ENCODE measurements around the gene THAP12. TPM values are rescaled to one million over a fixed set of nuclear protein-coding genes. Genes with fewer than 3 reads are reported as not detected.
"Not testable (repeated sequence)": the region's sequence is repeated elsewhere in the genome, so short reads cannot be mapped to it uniquely, and the experiment has no call there.

THAP12 gene
- total and polyA plus RNA-seq, 10 of the 15 experiments (the other 5 are each of a cell fraction or from before 2014, with no cell fraction given), result 12.6 to 45.6 (median 22.3) TPM

DNA sequence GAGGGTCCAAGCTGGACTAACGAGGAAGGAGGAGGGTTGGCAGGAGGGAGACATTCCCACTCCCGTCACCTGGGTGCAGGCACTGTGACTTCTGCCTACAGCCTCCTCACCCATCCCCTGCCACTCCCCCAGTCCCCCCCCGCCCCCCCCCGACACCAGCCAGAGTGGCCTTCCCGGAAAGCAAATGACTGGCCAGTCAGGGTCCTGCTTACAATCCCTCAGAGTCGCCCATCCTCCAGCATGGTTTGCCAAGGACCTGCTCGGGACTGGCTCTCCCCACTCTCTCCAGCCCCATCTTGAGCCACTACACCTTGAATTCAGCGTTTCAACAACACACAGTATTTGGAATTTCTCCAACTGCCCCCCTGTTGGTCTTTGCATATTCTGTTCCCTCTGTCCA, 59.6 kb downstream of the THAP12 start (continued):
- TF ChIP-seq, protein P1, sequence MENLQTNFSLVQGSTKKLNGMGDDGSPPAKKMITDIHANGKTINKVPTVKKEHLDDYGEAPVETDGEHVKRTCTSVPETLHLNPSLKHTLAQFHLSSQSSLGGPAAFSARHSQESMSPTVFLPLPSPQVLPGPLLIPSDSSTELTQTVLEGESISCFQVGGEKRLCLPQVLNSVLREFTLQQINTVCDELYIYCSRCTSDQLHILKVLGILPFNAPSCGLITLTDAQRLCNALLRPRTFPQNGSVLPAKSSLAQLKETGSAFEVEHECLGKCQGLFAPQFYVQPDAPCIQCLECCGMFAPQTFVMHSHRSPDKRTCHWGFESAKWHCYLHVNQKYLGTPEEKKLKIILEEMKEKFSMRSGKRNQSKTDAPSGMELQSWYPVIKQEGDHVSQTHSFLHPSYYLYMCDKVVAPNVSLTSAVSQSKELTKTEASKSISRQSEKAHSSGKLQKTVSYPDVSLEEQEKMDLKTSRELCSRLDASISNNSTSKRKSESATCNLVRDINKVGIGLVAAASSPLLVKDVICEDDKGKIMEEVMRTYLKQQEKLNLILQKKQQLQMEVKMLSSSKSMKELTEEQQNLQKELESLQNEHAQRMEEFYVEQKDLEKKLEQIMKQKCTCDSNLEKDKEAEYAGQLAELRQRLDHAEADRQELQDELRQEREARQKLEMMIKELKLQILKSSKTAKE (IDR thresholded peaks at IDR 0.05; ENCODE audit: low read depth, poor library complexity, severe bottlenecking), result no peak
- TF ChIP-seq STAT3 (IDR thresholded peaks at IDR 0.05; ENCODE audit: low read depth, low read length) (no peak), YBX1 (IDR thresholded peaks at IDR 0.05) (no peak), POLR2A (IDR thresholded peaks at IDR 0.05; ENCODE audit: low read depth, low read length) (no peak)

DNA sequence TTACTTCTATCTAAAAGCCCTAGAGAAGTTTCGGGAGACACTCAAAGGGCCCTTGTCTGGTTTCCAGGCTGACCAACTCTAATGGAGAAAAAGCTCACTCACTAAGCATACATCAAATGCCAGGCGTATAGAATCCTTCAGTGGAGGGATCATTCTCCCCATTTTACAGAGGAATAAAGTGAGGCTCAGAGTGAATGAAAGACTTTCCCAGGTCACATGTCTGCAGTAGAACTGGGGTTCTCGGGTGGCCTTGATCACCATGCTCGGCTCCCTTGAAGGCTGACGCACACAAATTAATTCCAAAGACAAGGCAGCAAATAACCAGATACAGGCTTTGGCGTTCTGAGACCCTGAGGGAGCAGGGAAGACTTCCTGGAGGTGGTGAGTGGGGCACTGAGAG, 60.0 kb downstream of the THAP12 start:
- Histone ChIP-seq H3K4me2 (ENCODE audit: control insufficient read depth, insufficient read depth) (no peak overlapping the region), H3K4me3 (no peak overlapping the region), H3K9me3 (replicated peaks; ENCODE audit: control insufficient read depth, insufficient read depth, low read length) (no peaks in the 10 kb centered on the region), H3K36me3 (ENCODE audit: control insufficient read depth in 2 of 2, insufficient read depth in 2 of 2, low read length in 1 of 2) (no peaks in the 10 kb centered on the region), H3K79me2 (ENCODE audit: control insufficient read depth, insufficient read depth, low read length) (no peaks in the 10 kb centered on the region), H3K9ac (ENCODE audit: control insufficient read depth, insufficient read depth, low read length) (no peak overlapping the region), H3K27ac (ENCODE audit: control insufficient read depth, insufficient read depth) (no peak overlapping the region), H3K27me3 (replicated peaks in 1 of 2; ENCODE audit: control insufficient read depth in 2 of 2, insufficient read depth in 2 of 2, low read length in 1 of 2) (peaks cover 13 to 27% of the 10 kb centered on the region in 2 experiments), H4K20me1 (ENCODE audit: control insufficient read depth, insufficient read depth) (no peaks in the 10 kb centered on the region), H2AFZ (ENCODE audit: control insufficient read depth, low read depth, low read length) (no peak overlapping the region), H3K4me1 (ENCODE audit: control insufficient read depth, insufficient read depth, low read length) (no peaks in the 10 kb centered on the region)
- ChIA-PET SMC1A (ENCODE audit: uncharacterized antibody, unreplicated experiment) (interaction anchor here (4.7 kb wide), 1 partner anchor 112 kb away, joined by 61 read pairs; the partner anchor contains the start of gene WNT11), POLR2A (no interaction called here), CTCF (interaction anchor here (0.6 to 5.5 kb wide), 2 partner anchors 114 to 1835 kb away, joined by 3 to 131 read pairs; partner anchors contain the start of gene WNT11), RAD21 (ENCODE audit: unreplicated experiment) (interaction anchor here (8.9 kb wide), 1 partner anchor 114 kb away, joined by 147 read pairs; the partner anchor contains the start of gene WNT11)
- TF ChIP-seq TCF12 (IDR thresholded peaks at IDR 0.05; ENCODE audit: low read depth, low read length) (no peak), EP300 (IDR thresholded peaks at IDR 0.05; ENCODE audit: borderline replicate concordance in 1 of 2, control insufficient read depth in 1 of 2, low read depth in 2 of 2, low read length in 2 of 2) (no peak)
- DNase-seq (ENCODE audit: low read depth, low spot score) (no peak), ATAC-seq (no peak), FAIRE-seq (no peak)
- no TSS peak for BruUV-seq (replicated peaks)
- intact Hi-C loops (cut with micrococcal nuclease; ENCODE audit: unreplicated experiment) (loop anchor here (10.0 kb wide), 1 partner anchor 606 kb away; the partner anchor contains the start of gene MOGAT2), in situ Hi-C loops (cut with MboI) (no loop called here)
- WGBS (ENCODE audit: insufficient coverage, insufficient replicate concordance, low lambda C conversion rate, missing lambda C conversion rate), result 44% methylated on average over 6 of the region's 6 CpGs

DNA sequence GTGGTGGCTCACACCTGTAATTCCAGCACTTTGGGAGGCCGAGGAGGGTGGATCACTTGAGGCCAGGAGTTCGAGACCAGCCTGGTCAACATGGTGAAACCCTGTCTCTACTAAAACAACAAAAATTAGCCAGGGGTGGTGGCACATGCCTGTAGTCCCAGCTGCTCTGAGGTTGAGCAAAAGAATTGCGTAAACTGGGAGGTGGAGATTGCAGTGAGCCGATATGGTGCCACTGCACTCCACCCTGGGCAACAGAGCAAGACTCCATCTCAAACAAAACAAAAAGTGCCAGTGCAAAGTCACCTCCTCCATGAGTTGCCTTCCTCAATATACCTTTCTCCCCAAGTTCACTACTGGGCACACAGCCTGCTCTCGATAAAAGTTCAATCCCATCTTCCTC, 61.1 kb downstream of the THAP12 start:
- intact Hi-C loops (cut with micrococcal nuclease; ENCODE audit: unreplicated experiment) (loop anchor here (1.0 to 10.0 kb wide), 4 partner anchors 112 to 605 kb away; partner anchors contain the start of gene MOGAT2), in situ Hi-C loops (cut with MboI) (loop anchor here (5.0 kb wide), 2 partner anchors 117 to 417 kb away; no protein-coding TSS in a partner anchor)
- H4K20me1 ChIP-seq (ENCODE audit: control insufficient read depth, insufficient read depth); H3K9ac ChIP-seq (ENCODE audit: control insufficient read depth, insufficient read depth, low read length); H3K4me3 ChIP-seq; H3K9me3 ChIP-seq (replicated peaks; ENCODE audit: control insufficient read depth, insufficient read depth, low read length); H3K4me1 ChIP-seq (ENCODE audit: control insufficient read depth, insufficient read depth, low read length); BruUV-seq (replicated peaks); ATAC-seq; H2AFZ ChIP-seq (ENCODE audit: control insufficient read depth, low read depth, low read length); H3K4me2 ChIP-seq (ENCODE audit: control insufficient read depth, insufficient read depth); DNase-seq (ENCODE audit: low read depth, low spot score); FAIRE-seq; H3K27ac ChIP-seq (ENCODE audit: control insufficient read depth, insufficient read depth); H3K36me3 ChIP-seq (ENCODE audit: control insufficient read depth in 2 of 2, insufficient read depth in 2 of 2, low read length in 1 of 2); H3K79me2 ChIP-seq (ENCODE audit: control insufficient read depth, insufficient read depth, low read length): not testable (repeated sequence)
- ChIA-PET RAD21 (ENCODE audit: unreplicated experiment) (interaction anchor here (0.7 to 8.9 kb wide), 5 partner anchors 8 to 148 kb away, joined by 3 to 147 read pairs (median 3); partner anchors contain the start of gene WNT11), CTCF (interaction anchor here (0.8 to 5.5 kb wide), 13 partner anchors 8 to 418 kb away, joined by 3 to 131 read pairs (median 5); partner anchors contain the start of gene WNT11), POLR2A (interaction anchor here (0.5 kb wide), 1 partner anchor 18 kb away, joined by 3 read pairs; no protein-coding TSS in a partner anchor), SMC1A (ENCODE audit: uncharacterized antibody, unreplicated experiment) (interaction anchor here (4.7 kb wide), 1 partner anchor 111 kb away, joined by 61 read pairs; the partner anchor contains the start of gene WNT11)
- 50% methylated on average over 5 of the region's 5 CpGs for WGBS (ENCODE audit: insufficient coverage, insufficient replicate concordance, low lambda C conversion rate, missing lambda C conversion rate)
- peaks cover 13 to 27% of the 10 kb centered on the region in 2 experiments for H3K27me3 ChIP-seq (replicated peaks in 1 of 2; ENCODE audit: control insufficient read depth in 2 of 2, insufficient read depth in 2 of 2, low read length in 1 of 2)

All from GM12878 (cell line).